ENCODE measurements around the gene SMCO1.

GRCh38 chr3:196537319-196537984 lies 22.3 kb upstream of the SMCO1 start:
- TF ChIP-seq EZH2 (IDR thresholded peaks at IDR 0.05), result no peak
- no peak for TF ChIP-seq POLR2AphosphoS5 (IDR thresholded peaks at IDR 0.05; ENCODE audit: borderline replicate concordance, low read depth, low read length)
